ENCODE data around the gene KCNA2.

- TF ChIP-seq EZH2 (IDR thresholded peaks at IDR 0.05; ENCODE audit: low read length) (no peak), CTCF (optimal IDR thresholded peaks at IDR 0.05 in 1 of 3, IDR thresholded peaks at IDR 0.05 in 1 of 3, conservative IDR thresholded peaks at IDR 0.05 in 1 of 3; ENCODE audit: extremely low read depth in 1 of 3, insufficient read depth in 2 of 3, low read length in 3 of 3) (no peak)
Observed at GRCh38 chr1:110561596-110561995, 44.6 kb downstream of the KCNA2 start.

All from keratinocyte (primary cell).